HTERT RPE-1 (cell line): ENCODE measurements around the gene TALDO1.

Experiments used
- in situ Hi-C: fragments of 300-500 bp; cut with MboI; formaldehyde crosslinking; loops from 4 replicates; pipeline ENCODE4 v1.14.3; 2020; ENCODE audit warnings: low sequenced_read_pairs

Gene TALDO1

GRCh38 chr11:714436-714835, 32.8 kb upstream of the TALDO1 start:
- in situ Hi-C loops, result no loop called here

- in situ Hi-C loops, result no loop called here
Observed at GRCh38 chr11:719214-720016, 27.8 kb upstream of the TALDO1 start.

GRCh38 chr11:720017-720641, 27.1 kb upstream of the TALDO1 start:
- in situ Hi-C loops, result no loop called here

- in situ Hi-C loops, result no loop called here
Observed at GRCh38 chr11:720642-721246, 26.5 kb upstream of the TALDO1 start.

- in situ Hi-C loops, result no loop called here
Observed at GRCh38 chr11:721247-721740, 26.0 kb upstream of the TALDO1 start.

GRCh38 chr11:721741-722345, 25.4 kb upstream of the TALDO1 start:
- in situ Hi-C loops, result no loop called here

GRCh38 chr11:722346-722811, 24.9 kb upstream of the TALDO1 start:
- in situ Hi-C loops, result no loop called here

- in situ Hi-C loops, result no loop called here
Observed at GRCh38 chr11:723120-723883, 24.0 kb upstream of the TALDO1 start.

GRCh38 chr11:724049-724777, 23.1 kb upstream of the TALDO1 start:
- in situ Hi-C loops, result no loop called here

- in situ Hi-C loops, result no loop called here
Observed at GRCh38 chr11:724778-725386, 22.4 kb upstream of the TALDO1 start.

- in situ Hi-C loops, result no loop called here
Observed at GRCh38 chr11:725624-726202, 21.6 kb upstream of the TALDO1 start.

GRCh38 chr11:726278-727220, 20.7 kb upstream of the TALDO1 start:
- in situ Hi-C loops, result no loop called here

GRCh38 chr11:727281-727701, 20.0 kb upstream of the TALDO1 start:
- in situ Hi-C loops, result no loop called here

GRCh38 chr11:727859-728748, 19.2 kb upstream of the TALDO1 start:
- in situ Hi-C loops, result no loop called here

- in situ Hi-C loops, result no loop called here
Observed at GRCh38 chr11:728901-729491, 18.3 kb upstream of the TALDO1 start.

- in situ Hi-C loops, result no loop called here
Observed at GRCh38 chr11:729492-730074, 17.7 kb upstream of the TALDO1 start.
